Stimulated activated CD8-positive, alpha-beta memory T cell treated with anti-CD3 and anti-CD28 coated beads, Interleukin-15, amount 100 ng/mL, for 24 hours (primary cell): ENCODE results near the gene TALDO1.
"Not testable (repeated sequence)": the region's sequence is repeated elsewhere in the genome, so short reads cannot be mapped to it uniquely, and the experiment has no call there.

ENCODE experiments used
- DNase-seq: peaks from one replicate; pipeline ENCODE4 v3.0.0-alpha.2; 2020; ENCODE audit warnings: low read depth

TALDO1 gene

GRCh38 chr11:737366-737765 is 9.9 kb upstream of the TALDO1 start:
- DNase-seq: no peak

- not testable (repeated sequence) for DNase-seq
Observed at GRCh38 chr11:737899-738298, 9.4 kb upstream of the TALDO1 start.

- DNase-seq: no peak
Observed at GRCh38 chr11:742156-742546, 5.1 kb upstream of the TALDO1 start.

GRCh38 chr11:742571-743201 is 4.6 kb upstream of the TALDO1 start:
- DNase-seq: no peak

GRCh38 chr11:745428-745827 is 1.8 kb upstream of the TALDO1 start:
- no peak for DNase-seq

GRCh38 chr11:746289-747157 is 741 bp upstream of the TALDO1 start:
- DNase-seq: no peak

GRCh38 chr11:748007-748359 is 719 bp downstream of the TALDO1 start:
- DNase-seq: no peak

- no peak for DNase-seq
Observed at GRCh38 chr11:749731-750130, 2.5 kb downstream of the TALDO1 start.

- DNase-seq: no peak
Observed at GRCh38 chr11:760236-760635, 13.0 kb downstream of the TALDO1 start.

GRCh38 chr11:761526-762108 is 14.4 kb downstream of the TALDO1 start:
- DNase-seq: no peak

- DNase-seq: no peak
Observed at GRCh38 chr11:762421-763072, 15.3 kb downstream of the TALDO1 start.

GRCh38 chr11:763073-763463 is 15.8 kb downstream of the TALDO1 start:
- no peak for DNase-seq

- no peak for DNase-seq
Observed at GRCh38 chr11:763549-764321, 16.5 kb downstream of the TALDO1 start.

GRCh38 chr11:764322-765024 is 17.2 kb downstream of the TALDO1 start:
- no peak for DNase-seq

- DNase-seq: peak; percentile 31
Observed at GRCh38 chr11:765025-765801, 17.9 kb downstream of the TALDO1 start.

- no peak for DNase-seq
Observed at GRCh38 chr11:765802-766091, 18.5 kb downstream of the TALDO1 start.

GRCh38 chr11:766106-766935 is 19.1 kb downstream of the TALDO1 start:
- DNase-seq: no peak

- DNase-seq: no peak
Observed at GRCh38 chr11:766936-767210, 19.6 kb downstream of the TALDO1 start.

- no peak for DNase-seq
Observed at GRCh38 chr11:767238-767637, 20.0 kb downstream of the TALDO1 start.
